Osteocyte (in vitro differentiated cells): Measurements from ENCODE around the gene TRMT61B. TPM values are rescaled to one million over a fixed set of nuclear protein-coding genes. Genes with fewer than 3 reads are reported as not detected.

Source experiments
- DNase-seq: peaks from one replicate; pipeline ENCODE4 v3.0.0; 2021; ENCODE audit warnings: mixed read lengths; ENCODE audit not compliant: unreplicated experiment; ENCODE audit errors: extremely low spot score
- H3K27ac Mint-ChIP-seq: one replicate; pipeline ENCODE4 v1.8.0; 2021; ENCODE audit warnings: mild to moderate bottlenecking, mixed read lengths; ENCODE audit not compliant: unreplicated experiment
- H3K27me3 Mint-ChIP-seq: one replicate; pipeline ENCODE4 v1.8.0; 2021; ENCODE audit warnings: mixed read lengths; ENCODE audit not compliant: unreplicated experiment
- H3K36me3 Mint-ChIP-seq: one replicate; pipeline ENCODE4 v1.8.0; 2021; ENCODE audit warnings: mixed read lengths; ENCODE audit not compliant: unreplicated experiment
- H3K4me1 Mint-ChIP-seq: one replicate; pipeline ENCODE4 v1.8.0; 2021; ENCODE audit warnings: mixed read lengths; ENCODE audit not compliant: unreplicated experiment
- H3K4me3 Mint-ChIP-seq: one replicate; pipeline ENCODE4 v1.8.0; 2021; ENCODE audit warnings: mild to moderate bottlenecking, moderate library complexity, mixed read lengths; ENCODE audit not compliant: unreplicated experiment
- H3K9me3 Mint-ChIP-seq: one replicate; pipeline ENCODE4 v1.8.0; 2021; ENCODE audit warnings: mixed read lengths; ENCODE audit not compliant: unreplicated experiment
- total RNA-seq: library from RNA; stranded (reverse); gene quantifications from 2 replicates; pipeline ENCODE4 v1.2.1, GENCODE V29; 2021
- TF ChIP-seq, protein P1 (sequence below): fragments of 200-600 bp; sonication (generic); IDR thresholded peaks from 2 replicates; pipeline ENCODE4 v1.5.0; 2021; ENCODE audit warnings: antibody characterized with exemption, mild to moderate bottlenecking, moderate library complexity

TRMT61B gene
- total RNA-seq, 1 donor from 2014 or later: 12.7 TPM

DNA sequence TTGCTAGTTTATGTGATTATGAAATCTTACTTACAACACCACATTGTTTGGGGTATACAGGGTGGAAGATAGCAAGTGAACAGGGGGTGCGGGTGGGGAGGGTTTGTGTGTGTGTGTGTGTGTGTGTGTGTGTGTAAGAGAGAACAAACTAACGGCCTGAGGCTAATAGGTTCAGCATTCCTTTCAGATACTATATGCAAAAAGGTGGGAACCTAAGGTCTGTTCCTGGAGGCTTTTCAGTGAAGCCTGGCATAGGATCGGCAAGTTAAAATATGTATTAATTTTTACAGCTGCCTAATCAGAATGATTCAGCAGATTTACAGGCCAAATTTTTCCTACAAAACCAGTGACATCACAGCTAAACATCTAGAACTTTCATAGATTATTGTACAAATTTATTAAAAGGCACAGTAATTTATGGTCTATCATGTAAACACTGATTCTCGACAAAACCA lies 67.1 kb downstream of the TRMT61B start:
- DNase-seq: no peak
- peaks cover 2% of the 10 kb centered on the region for H3K4me1 Mint-ChIP-seq
- H3K27me3 Mint-ChIP-seq: no peaks in the 10 kb centered on the region
- H3K27ac Mint-ChIP-seq: peak overlapping the region; percentile 52
- no peaks in the 10 kb centered on the region for H3K9me3 Mint-ChIP-seq
- H3K36me3 Mint-ChIP-seq: peaks cover 43% of the 10 kb centered on the region
- no peak overlapping the region for H3K4me3 Mint-ChIP-seq
- TF ChIP-seq, protein P1, sequence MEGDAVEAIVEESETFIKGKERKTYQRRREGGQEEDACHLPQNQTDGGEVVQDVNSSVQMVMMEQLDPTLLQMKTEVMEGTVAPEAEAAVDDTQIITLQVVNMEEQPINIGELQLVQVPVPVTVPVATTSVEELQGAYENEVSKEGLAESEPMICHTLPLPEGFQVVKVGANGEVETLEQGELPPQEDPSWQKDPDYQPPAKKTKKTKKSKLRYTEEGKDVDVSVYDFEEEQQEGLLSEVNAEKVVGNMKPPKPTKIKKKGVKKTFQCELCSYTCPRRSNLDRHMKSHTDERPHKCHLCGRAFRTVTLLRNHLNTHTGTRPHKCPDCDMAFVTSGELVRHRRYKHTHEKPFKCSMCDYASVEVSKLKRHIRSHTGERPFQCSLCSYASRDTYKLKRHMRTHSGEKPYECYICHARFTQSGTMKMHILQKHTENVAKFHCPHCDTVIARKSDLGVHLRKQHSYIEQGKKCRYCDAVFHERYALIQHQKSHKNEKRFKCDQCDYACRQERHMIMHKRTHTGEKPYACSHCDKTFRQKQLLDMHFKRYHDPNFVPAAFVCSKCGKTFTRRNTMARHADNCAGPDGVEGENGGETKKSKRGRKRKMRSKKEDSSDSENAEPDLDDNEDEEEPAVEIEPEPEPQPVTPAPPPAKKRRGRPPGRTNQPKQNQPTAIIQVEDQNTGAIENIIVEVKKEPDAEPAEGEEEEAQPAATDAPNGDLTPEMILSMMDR: no peak

DNA sequence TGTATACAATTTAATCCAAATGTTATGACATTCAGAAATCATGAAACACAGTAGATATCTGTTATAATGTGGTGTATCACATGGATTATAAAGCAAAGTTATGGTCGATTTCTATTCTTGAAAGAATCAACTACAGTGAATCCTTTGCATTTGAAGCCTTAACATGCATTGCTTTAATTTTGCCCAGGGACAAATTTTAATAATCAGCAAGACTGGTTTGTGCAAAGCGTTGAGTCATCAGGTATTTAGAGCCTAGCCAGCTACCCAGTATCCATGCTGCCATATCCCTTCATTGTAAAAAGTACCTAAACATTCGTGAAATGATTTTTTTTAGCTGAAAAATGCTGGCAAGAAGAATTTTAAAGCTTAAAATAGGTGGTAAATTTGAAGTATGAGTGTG lies 68.4 kb downstream of the TRMT61B start:
- peaks cover 2% of the 10 kb centered on the region for H3K4me1 Mint-ChIP-seq
- no peak overlapping the region for H3K4me3 Mint-ChIP-seq
- peaks cover 54% of the 10 kb centered on the region for H3K36me3 Mint-ChIP-seq
- H3K27me3 Mint-ChIP-seq: no peaks in the 10 kb centered on the region
- H3K27ac Mint-ChIP-seq: peak overlapping the region; percentile 34
- TF ChIP-seq, protein P1: no peak
- DNase-seq: no peak
- peaks cover 11% of the 10 kb centered on the region for H3K9me3 Mint-ChIP-seq

Other genes starting within 250 kb of the TRMT61B start
- gene PPP1CB, start 118.5 kb downstream of the TRMT61B start, total RNA-seq: 198 and 200 TPM in 2 replicates
- 0.62 and 1.2 TPM in 2 replicates for gene SPDYA, start 59.5 kb downstream of the TRMT61B start, total RNA-seq
- gene WDR43, start 24.4 kb upstream of the TRMT61B start, total RNA-seq: 39.8 and 42.4 TPM in 2 replicates
- not detected in 2 replicates for gene TOGARAM2, start 111.0 kb upstream of the TRMT61B start, total RNA-seq
- not detected in 2 replicates for gene PCARE, start 204.2 kb upstream of the TRMT61B start, total RNA-seq
- gene CLIP4, start 245.1 kb upstream of the TRMT61B start, total RNA-seq: 22.1 and 24.6 TPM in 2 replicates